Smooth muscle cell (in vitro differentiated cells): ENCODE measurements around the gene ZNF407. TPM values are rescaled to one million over a fixed set of nuclear protein-coding genes. Genes with fewer than 3 reads are reported as not detected.

Experiments used
- DNase-seq: peaks from one replicate; lab custom pipeline; 2025; ENCODE audit not compliant: unreplicated experiment; lab: John Stamatoyannopoulos, UW
- H2AFZ ChIP-seq: fragments of 200-600 bp; sonication (generic); 2 replicates; pipeline ENCODE4 v1.6.0; 2016; ENCODE audit warnings: antibody characterized with exemption, low read depth, mild to moderate bottlenecking
- H3F3A ChIP-seq: fragments of 200-600 bp; sonication (generic); 2 replicates; pipeline ENCODE4 v1.6.0; 2017; ENCODE audit warnings: antibody characterized with exemption, low read depth
- H3K27ac ChIP-seq: fragments of 200-600 bp; sonication (generic); 2 replicates; pipeline ENCODE4 v1.5.1; 2016; ENCODE audit warnings: low read depth, mild to moderate bottlenecking
- H3K27me3 ChIP-seq: fragments of 200-600 bp; sonication (generic); 2 replicates; pipeline ENCODE4 v1.6.1; 2016; ENCODE audit warnings: low read depth, mild to moderate bottlenecking
- H3K36me3 ChIP-seq: fragments of 200-600 bp; sonication (generic); 2 replicates; pipeline ENCODE4 v1.5.1; 2016; ENCODE audit warnings: low read depth
- H3K4me1 ChIP-seq: fragments of 200-600 bp; sonication (generic); 2 replicates; pipeline ENCODE4 v1.5.1; 2016; ENCODE audit warnings: low read depth
- H3K4me2 ChIP-seq: fragments of 200-600 bp; sonication (generic); 2 replicates; pipeline ENCODE4 v1.6.0; 2016; ENCODE audit warnings: mild to moderate bottlenecking
- H3K4me3 ChIP-seq: fragments of 200-600 bp; sonication (generic); 2 replicates; pipeline ENCODE4 v1.5.1; 2016; ENCODE audit warnings: mild to moderate bottlenecking
- H3K79me2 ChIP-seq: fragments of 200-600 bp; sonication (generic); 2 replicates; pipeline ENCODE4 v1.6.0; 2016; ENCODE audit warnings: low read depth, mild to moderate bottlenecking
- H3K9ac ChIP-seq: fragments of 200-600 bp; sonication (generic); 2 replicates; pipeline ENCODE4 v1.6.0; 2016; ENCODE audit warnings: low read depth
- H3K9me3 ChIP-seq: fragments of 200-600 bp; sonication (generic); replicated peaks from 2 replicates; pipeline ENCODE4 v1.5.1; 2016; ENCODE audit warnings: low read depth
- H4K20me1 ChIP-seq: fragments of 200-600 bp; sonication (generic); 2 replicates; pipeline ENCODE4 v1.6.0; 2016; ENCODE audit warnings: low read depth
- CTCF ChIP-seq: fragments of 200-600 bp; sonication (generic); IDR thresholded peaks from 2 replicates; pipeline ENCODE4 v1.5.1; 2017; ENCODE audit warnings: borderline replicate concordance, mild to moderate bottlenecking, antibody characterized with exemption; ENCODE audit not compliant: insufficient read depth, poor library complexity, severe bottlenecking
- WGBS: methylation state at CpG from one replicate; pipeline ENCODE4 v1.1.7; 2016; ENCODE audit warnings: low lambda C conversion rate; 5-methylcytosine and 5-hydroxymethylcytosine counted together
- polyA plus RNA-seq: library from polyadenylated mRNA; unstranded; fragments of >200 nt; fragmentation: Nextera tagmentation; extraction: Ambion mirVana; gene quantifications from 2 replicates; pipeline ENCODE4 v1.2.1, GENCODE V29; 2016
- total RNA-seq: library from RNA; depleted of rRNA; stranded (reverse); fragments of >200 nt; gene quantifications from 2 replicates; pipeline ENCODE4 v1.2.3, GENCODE V29; 2014

Gene ZNF407
- total and polyA plus RNA-seq, 2 experiments from 2014 or later, result 4.5 to 11.5 TPM

GRCh38 chr18:75009296-75009695 lies 411.6 kb downstream of the ZNF407 start:
- H3K79me2 ChIP-seq, result no peaks in the 10 kb centered on the region
- WGBS, result 47% methylated on average over 2 of the region's 2 CpGs

GRCh38 chr18:75009878-75010277 lies 412.2 kb downstream of the ZNF407 start:
- H2AFZ ChIP-seq, result no peak overlapping the region

More at GRCh38 chr18:75009296-75009695, 411.6 kb downstream of the ZNF407 start:
- Histone ChIP-seq H3F3A (no peaks in the 10 kb centered on the region), H3K4me1 (no peaks in the 10 kb centered on the region), H3K36me3 (no peaks in the 10 kb centered on the region), H2AFZ (no peak overlapping the region), H3K27ac (no peak overlapping the region), H3K27me3 (no peaks in the 10 kb centered on the region), H3K9me3 (no peaks in the 10 kb centered on the region), H3K4me3 (no peak overlapping the region), H3K4me2 (no peak overlapping the region), H4K20me1 (no peaks in the 10 kb centered on the region), H3K9ac (no peak overlapping the region)
- TF ChIP-seq CTCF, result no peak
- DNase-seq, result no peak

GRCh38 chr18:75010278-75010677 lies 412.6 kb downstream of the ZNF407 start:
- Histone ChIP-seq H3K27me3 (no peaks in the 10 kb centered on the region), H3K4me3 (no peak overlapping the region), H3K27ac (no peak overlapping the region), H2AFZ (no peak overlapping the region), H3K4me2 (no peak overlapping the region), H3F3A (no peaks in the 10 kb centered on the region), H3K9me3 (no peaks in the 10 kb centered on the region), H3K4me1 (no peaks in the 10 kb centered on the region), H3K9ac (no peak overlapping the region), H3K79me2 (no peaks in the 10 kb centered on the region), H4K20me1 (no peaks in the 10 kb centered on the region), H3K36me3 (no peaks in the 10 kb centered on the region)
- WGBS, result 66% methylated on average over 3 of the region's 3 CpGs
- no peak for DNase-seq
- TF ChIP-seq CTCF, result no peak

More at GRCh38 chr18:75009878-75010277, 412.2 kb downstream of the ZNF407 start:
- no peaks in the 10 kb centered on the region for H3K79me2 ChIP-seq
- H3K4me3 ChIP-seq, result no peak overlapping the region
- H3K9ac ChIP-seq, result no peak overlapping the region
- H3K27me3 ChIP-seq, result no peaks in the 10 kb centered on the region
- TF ChIP-seq CTCF, result no peak
- no peaks in the 10 kb centered on the region for H3K36me3 ChIP-seq
- no peaks in the 10 kb centered on the region for H4K20me1 ChIP-seq
- H3K4me2 ChIP-seq, result no peak overlapping the region
- H3K27ac ChIP-seq, result no peak overlapping the region
- DNase-seq, result no peak
- H3F3A ChIP-seq, result no peaks in the 10 kb centered on the region
- H3K4me1 ChIP-seq, result no peaks in the 10 kb centered on the region
- no peaks in the 10 kb centered on the region for H3K9me3 ChIP-seq
- 92% methylated on average over 4 of the region's 4 CpGs for WGBS

GRCh38 chr18:75010689-75011088 lies 413.0 kb downstream of the ZNF407 start:
- Histone ChIP-seq H3K36me3 (no peaks in the 10 kb centered on the region), H3F3A (no peaks in the 10 kb centered on the region), H3K27ac (no peak overlapping the region), H2AFZ (no peak overlapping the region), H3K79me2 (no peaks in the 10 kb centered on the region), H3K27me3 (no peaks in the 10 kb centered on the region), H4K20me1 (no peaks in the 10 kb centered on the region), H3K4me3 (no peak overlapping the region), H3K4me2 (no peak overlapping the region), H3K9ac (no peak overlapping the region), H3K4me1 (no peaks in the 10 kb centered on the region), H3K9me3 (no peaks in the 10 kb centered on the region)
- no peak for DNase-seq
- WGBS, result 83% methylated on average over 2 of the region's 2 CpGs
- no peak for TF ChIP-seq CTCF
